GM21825 (cell line): ENCODE measurements around the gene SPTBN1.
"Not testable (repeated sequence)": the region's sequence is repeated elsewhere in the genome, so short reads cannot be mapped to it uniquely, and the experiment has no call there.

ENCODE experiments used
- ATAC-seq: cut with Tn5 transposase; IDR thresholded peaks from one replicate; pipeline ENCODE4 v1.9.1; 2021; ENCODE audit warnings: mild to moderate bottlenecking, moderate library complexity; ENCODE audit not compliant: unreplicated experiment

The SPTBN1 gene

GRCh38 chr2:54685263-54685775, 229.2 kb downstream of the SPTBN1 start:
- no peak for ATAC-seq

- ATAC-seq, result no peak
These were observed 231.5 kb downstream of the SPTBN1 start for GRCh38 chr2:54687595-54688152.

- no peak for ATAC-seq
These were observed 235.5 kb downstream of the SPTBN1 start for GRCh38 chr2:54691445-54692135.

DNA sequence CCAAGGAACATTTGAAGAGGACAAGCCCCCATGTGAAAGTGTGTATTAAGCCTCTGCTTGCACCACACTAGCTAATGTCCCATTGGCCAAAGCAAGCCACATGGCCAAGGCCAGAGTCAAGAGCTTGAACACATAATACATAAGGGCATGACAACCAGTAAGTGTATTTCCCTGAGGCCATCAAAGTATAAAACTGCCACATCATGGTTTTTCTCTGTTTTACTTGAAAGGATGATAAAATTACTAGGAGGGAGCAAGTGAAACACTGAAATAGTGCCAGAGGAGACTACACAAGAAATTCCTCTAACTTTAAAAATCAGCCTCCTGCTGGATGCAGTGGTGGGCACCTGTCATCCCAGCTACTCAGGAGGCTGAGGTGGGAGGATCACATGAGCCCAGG, 236.4 kb downstream of the SPTBN1 start:
- ATAC-seq, result no peak

- ATAC-seq, result no peak
These were observed 239.3 kb downstream of the SPTBN1 start for GRCh38 chr2:54695378-54695777.

DNA sequence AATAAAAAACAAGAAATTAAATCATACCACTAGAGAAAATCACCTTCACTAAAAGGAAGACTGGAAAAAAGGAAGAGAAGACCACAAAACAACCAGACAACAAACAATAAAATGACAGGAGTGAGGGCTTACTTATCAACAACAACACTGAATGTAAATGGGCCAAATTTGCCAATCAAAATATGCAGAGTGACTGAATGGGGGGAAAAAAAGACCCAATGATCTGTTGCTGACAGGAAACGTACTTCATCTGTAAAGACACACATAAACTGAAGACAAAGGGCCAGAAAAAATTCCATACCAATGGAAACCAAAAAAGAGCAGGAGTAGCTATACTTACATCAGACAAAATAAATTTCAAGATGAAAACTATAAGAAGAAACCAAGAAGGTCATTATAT, 241.8 kb downstream of the SPTBN1 start:
- ATAC-seq, result no peak

DNA sequence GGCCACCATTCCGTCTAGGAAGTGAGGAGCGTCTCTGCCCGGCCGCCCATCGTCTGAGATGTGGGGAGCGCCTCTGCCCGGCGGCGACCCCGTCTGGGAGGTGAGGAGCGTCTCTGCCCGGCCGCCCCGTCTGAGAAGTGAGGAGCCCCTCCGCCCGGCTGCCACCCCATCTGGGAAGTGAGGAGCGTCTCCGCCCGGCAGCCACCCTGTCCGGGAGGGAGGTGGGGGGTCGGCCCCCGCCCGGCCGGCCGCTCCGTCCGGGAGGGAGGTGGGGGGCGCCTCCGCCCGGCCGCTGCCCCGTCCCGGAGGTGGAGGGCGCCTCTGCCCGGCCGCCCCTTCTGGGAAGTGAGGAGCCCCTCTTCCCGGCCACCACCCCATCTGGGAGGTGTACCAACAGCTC, 242.8 kb downstream of the SPTBN1 start:
- not testable (repeated sequence) for ATAC-seq

DNA sequence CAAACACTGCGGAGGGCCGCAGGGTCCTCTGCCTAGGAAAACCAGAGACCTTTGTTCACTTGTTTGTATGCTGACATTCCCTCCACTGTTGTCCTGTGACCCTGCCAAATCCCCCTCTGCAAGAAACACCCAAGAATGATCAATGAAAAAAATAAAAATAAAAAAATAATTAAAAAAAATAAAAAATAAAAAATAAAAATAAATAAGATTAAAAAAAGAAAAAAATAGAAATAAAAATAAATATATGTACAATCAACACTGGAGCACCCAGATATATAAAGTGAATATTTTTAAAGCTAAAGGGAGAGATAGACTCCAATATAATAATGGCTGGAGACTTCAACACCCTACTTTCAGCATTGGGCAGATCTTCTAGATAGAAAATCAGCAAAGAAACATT, 243.5 kb downstream of the SPTBN1 start:
- no peak for ATAC-seq

GRCh38 chr2:54701029-54701428, 244.9 kb downstream of the SPTBN1 start:
- ATAC-seq, result no peak

DNA sequence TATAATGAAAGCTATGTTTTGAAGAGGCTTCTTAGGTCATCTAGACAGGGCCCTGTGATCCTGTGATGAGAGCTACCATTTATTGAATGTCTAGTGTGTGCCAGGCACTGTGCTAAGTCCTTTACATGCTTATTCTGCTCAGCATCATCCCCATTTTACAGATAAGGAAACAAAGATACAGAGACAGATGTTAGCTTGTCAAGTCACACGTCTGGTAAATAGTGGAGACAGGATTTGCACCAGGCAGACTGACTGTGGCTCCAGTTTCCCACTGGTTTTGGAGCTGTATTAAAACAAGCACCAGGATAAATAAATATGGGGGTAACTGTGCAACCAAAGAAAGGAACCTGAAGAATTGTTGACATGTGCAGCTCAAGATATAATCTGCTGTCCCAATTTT, 248.1 kb downstream of the SPTBN1 start:
- no peak for ATAC-seq

DNA sequence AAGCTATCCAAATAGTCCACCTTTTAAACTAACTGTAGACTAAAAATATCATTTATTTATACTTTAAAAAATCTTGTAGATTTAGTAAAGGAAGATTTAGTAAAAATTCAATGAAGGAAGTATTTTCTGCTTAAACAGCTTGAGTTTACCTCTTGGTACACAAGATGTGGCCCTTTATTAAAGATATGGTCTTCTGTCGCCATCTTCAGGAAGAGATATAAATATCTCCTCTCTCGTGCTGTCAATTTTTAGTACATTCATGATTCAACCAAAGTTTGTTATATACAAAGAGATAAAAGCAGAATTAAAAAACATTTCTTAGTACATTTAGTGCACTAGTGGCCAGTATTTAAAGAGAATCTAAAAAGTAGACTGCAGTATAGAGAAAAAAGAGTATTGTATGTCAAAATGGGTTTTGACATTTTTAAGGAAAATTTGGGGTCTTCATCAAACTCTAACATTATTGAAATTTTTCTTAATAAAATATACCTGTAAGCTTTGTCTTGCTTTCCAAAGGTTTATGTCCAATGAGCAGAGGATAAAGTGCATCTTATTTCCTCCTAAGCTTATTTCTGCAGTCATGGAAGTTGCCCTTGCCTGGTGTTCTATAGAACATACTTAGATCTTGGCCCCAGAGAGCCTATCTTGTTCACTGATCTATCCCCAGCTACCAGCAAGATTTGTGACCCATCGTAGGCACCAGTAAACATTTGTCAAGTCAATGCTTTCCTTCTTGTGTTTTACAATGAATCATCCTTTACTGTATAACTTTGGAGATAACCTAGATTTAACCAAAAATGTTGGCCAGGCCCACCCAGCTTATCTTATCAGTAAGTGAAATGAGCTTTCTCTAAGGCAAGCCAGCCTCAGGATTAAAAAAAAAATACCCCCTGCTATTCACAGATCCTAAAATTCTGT, 248.8 kb downstream of the SPTBN1 start:
- no peak for ATAC-seq

DNA sequence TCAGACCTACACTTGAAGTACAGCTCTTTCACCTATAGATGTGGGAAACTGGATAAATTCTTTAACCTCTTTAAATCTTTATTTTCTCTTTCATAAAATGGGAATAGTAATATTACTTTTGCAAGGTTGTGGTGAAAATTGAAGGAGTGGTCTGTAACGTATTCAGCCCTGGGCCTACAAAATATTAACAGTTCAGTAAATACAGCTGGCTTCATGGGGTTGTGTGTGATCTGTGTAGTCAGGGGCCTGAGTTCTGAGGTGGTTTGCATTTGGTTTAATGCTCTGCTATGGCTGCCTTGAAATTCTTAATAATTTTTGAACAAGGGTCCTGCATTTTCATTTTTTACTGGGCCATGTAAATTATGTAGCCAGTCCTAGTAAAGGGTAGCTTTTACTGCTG, 250.5 kb downstream of the SPTBN1 start:
- ATAC-seq, result no peak

- no peak for ATAC-seq
These were observed 252.6 kb downstream of the SPTBN1 start for GRCh38 chr2:54708584-54709335.

GRCh38 chr2:54709336-54709809, 253.2 kb downstream of the SPTBN1 start:
- no peak for ATAC-seq

DNA sequence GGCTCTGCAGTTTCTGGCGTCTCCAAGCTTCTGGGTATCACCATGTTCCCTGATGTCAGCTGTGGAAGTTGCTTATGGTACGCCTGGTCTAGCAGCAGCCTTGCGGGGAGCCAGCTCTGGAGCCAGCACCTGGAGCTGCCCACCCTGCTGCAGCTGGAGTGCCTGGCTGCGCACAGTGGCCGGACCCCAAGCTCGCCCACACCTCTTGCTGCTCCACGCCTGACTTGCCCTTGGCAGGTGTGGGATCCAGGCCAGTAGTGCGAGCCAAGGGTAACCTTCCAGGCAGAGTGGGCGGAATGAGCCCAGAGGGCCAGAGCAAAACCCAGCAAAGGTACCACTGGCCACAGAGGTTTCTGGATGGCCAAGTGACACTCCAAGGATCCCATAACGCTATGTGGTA, 254.1 kb downstream of the SPTBN1 start:
- no peak for ATAC-seq

DNA sequence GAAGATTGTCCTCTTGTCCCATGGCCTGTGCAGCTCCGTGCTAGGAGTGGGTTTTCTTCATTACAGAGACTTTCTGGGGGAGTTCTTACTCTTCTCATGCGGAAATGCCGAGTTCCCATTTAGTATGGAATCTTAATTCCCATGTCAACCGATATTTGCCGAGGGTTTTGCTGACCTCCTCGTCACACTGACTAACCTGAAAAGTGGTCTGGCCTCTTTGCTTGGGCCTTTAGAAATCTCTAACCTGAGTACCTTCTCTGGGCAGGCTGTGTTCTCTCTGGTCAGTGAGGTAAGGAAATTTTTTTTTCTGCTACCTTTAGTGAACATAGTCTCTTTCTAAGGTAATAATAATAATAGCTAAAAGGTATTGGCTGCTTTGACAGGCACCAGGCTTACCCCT, 256.4 kb downstream of the SPTBN1 start:
- ATAC-seq, result no peak

- no peak for ATAC-seq
These were observed 258.9 kb downstream of the SPTBN1 start for GRCh38 chr2:54714996-54715395.

DNA sequence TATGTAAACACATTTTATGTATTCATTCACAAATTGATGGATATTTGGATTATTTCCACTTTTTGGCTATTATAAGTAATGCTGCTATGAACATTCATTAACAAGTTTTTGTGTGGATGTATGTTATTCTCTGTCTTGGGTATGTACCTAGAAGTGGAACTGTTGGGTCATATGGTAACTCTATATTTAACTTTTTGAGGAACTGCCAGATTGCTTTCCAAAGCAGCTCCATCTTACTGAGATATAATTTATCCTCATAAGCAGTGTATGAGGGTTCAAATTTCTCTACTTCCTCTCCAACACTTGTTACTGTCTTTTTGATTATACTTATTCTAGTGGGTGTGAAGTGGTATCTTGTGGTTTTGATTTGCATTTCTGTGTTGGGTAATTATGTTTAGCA, 260.2 kb downstream of the SPTBN1 start:
- no peak for ATAC-seq

DNA sequence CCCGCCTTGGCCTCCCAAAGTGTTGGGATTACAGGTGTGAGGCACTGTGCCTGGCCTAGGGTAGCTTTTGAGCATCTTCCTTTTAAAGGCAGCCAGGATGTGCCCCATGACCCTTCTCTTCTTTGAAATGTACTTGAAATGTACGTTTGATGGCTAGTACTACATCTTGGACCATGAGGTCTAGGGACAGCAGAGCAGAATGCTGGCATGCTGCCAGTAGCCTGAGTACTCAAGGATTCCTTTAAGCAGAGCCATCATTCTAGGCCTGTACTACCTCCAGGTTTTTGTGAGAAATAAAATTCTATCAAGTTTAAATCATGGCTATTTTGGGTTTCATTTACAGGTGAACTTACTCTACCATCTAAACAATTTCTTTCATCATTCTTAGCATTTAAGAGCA, 264.4 kb downstream of the SPTBN1 start:
- no peak for ATAC-seq
